CMK (cell line): ENCODE data around the gene GDPGP1.
A peak's percentile ranks its signal among the peaks of the same experiment; 100 is the strongest.
"Not testable (repeated sequence)": the region's sequence is repeated elsewhere in the genome, so short reads cannot be mapped to it uniquely, and the experiment has no call there.

Experiments
- DNase-seq: peaks from one replicate; pipeline ENCODE4 v3.0.0-alpha.2; 2010; ENCODE audit warnings: low read depth

GDPGP1 gene

DNA sequence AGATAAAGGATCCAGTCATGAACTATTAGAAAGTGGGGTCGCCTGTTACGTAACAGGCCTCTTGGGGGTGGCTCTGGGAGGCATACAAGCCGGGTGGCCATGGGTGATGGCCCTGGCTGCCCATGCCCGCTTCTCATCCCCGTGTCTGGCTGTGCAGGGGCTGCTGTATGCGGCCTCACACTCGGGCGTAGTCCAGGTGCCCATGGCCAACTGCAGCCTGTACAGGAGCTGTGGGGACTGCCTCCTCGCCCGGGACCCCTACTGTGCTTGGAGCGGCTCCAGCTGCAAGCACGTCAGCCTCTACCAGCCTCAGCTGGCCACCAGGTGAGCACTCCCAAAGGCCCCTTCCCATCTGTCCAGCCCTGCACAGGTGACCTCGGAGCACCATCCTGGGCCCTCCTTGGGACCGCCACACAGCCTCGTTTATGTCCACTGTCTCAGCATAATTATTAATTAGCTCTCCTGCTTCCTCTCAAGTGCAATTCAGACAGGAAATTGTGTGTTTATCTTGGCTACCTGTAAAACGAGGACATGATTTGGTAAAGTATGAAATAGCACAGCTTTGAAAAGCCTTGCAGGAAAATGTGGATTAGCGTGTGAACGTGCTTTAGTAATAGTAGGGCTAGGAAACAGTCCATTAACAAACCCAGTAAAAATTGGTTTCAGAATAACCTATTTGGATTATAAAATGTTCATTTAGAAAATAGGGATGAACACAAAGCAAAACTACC, 8.3 kb upstream of the GDPGP1 start:
- no peak for DNase-seq

DNA sequence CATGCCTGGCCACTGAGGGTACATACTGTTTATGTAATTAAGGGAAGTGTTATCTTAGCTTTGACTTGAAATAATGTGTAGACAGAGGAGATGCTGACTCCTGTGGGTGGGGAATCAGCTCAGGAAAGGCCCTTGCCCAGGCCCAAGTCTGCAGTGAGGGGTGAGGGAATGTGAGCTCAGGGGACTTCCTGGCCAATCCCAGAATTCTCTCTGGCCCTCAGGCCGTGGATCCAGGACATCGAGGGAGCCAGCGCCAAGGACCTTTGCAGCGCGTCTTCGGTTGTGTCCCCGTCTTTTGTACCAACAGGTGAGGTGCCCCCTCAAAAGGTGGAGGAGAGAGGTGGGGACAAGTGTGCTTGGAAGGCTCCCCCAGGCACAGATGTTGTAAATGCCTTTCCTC, 6.7 kb upstream of the GDPGP1 start:
- no peak for DNase-seq

DNA sequence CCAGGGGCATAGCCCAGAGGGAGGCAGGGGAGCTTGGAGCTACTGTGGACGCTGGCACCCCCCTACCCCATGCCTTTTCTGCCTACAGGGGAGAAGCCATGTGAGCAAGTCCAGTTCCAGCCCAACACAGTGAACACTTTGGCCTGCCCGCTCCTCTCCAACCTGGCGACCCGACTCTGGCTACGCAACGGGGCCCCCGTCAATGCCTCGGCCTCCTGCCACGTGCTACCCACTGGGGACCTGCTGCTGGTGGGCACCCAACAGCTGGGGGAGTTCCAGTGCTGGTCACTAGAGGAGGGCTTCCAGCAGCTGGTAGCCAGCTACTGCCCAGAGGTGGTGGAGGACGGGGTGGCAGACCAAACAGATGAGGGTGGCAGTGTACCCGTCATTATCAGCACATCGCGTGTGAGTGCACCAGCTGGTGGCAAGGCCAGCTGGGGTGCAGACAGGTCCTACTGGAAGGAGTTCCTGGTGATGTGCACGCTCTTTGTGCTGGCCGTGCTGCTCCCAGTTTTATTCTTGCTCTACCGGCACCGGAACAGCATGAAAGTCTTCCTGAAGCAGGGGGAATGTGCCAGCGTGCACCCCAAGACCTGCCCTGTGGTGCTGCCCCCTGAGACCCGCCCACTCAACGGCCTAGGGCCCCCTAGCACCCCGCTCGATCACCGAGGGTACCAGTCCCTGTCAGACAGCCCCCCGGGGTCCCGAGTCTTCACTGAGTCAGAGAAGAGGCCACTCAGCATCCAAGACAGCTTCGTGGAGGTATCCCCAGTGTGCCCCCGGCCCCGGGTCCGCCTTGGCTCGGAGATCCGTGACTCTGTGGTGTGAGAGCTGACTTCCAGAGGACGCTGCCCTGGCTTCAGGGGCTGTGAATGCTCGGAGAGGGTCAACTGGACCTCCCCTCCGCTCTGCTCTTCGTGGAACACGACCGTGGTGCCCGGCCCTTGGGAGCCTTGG, 5.9 kb upstream of the GDPGP1 start:
- no peak for DNase-seq

DNA sequence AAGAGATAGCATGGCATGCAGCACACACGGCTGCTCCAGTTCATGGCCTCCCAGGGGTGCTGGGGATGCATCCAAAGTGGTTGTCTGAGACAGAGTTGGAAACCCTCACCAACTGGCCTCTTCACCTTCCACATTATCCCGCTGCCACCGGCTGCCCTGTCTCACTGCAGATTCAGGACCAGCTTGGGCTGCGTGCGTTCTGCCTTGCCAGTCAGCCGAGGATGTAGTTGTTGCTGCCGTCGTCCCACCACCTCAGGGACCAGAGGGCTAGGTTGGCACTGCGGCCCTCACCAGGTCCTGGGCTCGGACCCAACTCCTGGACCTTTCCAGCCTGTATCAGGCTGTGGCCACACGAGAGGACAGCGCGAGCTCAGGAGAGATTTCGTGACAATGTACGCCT, 5.0 kb upstream of the GDPGP1 start:
- no peak for DNase-seq

DNA sequence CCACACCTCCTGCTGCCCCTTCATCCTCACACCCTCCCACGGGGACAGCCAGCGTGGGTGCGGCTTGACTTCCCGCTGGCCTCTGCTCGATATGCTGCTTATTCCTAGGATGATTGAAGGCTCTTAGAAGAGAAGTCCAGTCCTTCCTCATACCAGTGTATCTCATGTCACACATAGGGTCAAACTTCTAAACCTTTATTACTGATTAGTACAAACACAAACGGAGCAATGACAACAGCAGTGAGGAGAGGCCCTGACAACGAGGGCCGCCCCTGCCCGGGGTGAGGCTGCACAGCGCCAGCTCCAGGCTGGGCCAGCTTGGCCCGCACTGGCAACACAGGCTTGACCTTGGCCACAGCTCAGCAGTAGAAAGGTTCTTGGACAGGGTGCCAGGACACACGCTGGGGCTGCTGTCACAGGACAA, 3.9 kb upstream of the GDPGP1 start:
- DNase-seq: no peak

DNA sequence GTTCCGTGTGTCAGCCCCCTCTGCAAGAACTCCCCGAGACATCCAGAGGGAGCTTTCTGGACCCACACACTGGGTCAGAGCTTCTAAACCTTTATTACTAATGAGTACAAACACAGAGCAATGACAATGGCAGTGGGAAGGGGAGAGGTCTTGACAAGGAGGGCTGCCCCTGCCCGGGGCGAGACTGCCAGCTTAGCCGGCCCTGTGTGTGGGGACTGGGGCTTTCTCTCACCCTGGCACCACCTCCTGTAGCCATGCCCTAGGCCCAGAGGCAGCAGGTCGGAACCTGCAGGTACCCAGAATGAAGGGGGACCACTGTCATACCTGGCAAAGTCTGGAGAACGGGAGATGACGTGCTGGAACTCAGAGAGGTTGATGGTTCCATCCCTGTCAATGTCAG, 3.4 kb upstream of the GDPGP1 start:
- DNase-seq: no peak

DNA sequence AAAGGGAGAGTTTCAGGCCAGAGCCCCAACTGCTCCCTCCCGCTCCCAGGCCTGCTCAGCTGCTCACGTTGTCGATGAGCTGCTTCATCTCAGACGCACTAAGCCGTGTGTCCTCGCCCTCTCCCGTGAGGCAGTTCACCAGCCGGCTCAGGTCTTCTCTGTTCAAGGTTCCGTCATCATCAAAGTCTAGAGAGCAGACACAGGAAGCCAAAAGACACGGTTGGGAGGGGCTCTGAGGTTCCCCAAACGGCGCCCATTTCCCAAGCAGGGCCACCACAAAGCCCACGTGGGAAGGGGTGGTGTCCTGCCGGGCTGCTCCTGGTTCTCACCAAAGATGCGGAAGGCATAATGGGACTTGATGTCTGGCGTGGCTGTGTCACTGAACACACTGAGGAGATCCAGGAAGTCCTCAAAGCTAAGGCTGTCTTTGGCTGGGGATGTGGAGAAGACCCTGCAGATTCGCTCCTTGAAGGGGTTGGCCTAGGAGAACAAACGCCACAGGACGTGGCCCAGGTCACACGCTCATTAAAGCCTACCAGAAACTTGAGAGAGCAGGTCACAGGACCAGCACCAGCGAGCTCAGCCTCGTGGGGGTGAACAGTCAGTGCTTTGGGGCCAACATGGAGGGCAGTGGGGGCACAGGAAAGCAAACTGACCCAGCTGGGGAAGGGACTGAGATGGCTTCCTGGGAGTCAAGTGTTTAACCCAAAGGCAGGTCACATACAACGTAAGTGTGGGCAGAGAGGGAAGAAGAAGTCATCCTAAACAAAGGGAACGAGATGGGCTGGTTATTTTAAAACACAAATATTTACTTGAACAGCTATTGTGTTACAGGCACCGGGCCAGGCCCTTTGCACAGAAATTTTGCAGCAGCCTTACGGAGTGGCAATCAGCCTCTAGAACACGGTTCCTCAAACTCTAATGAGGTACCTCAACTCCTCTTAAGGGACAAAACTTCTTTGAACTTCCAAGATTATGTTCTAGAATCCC, 2.7 kb upstream of the GDPGP1 start:
- no peak for DNase-seq

DNA sequence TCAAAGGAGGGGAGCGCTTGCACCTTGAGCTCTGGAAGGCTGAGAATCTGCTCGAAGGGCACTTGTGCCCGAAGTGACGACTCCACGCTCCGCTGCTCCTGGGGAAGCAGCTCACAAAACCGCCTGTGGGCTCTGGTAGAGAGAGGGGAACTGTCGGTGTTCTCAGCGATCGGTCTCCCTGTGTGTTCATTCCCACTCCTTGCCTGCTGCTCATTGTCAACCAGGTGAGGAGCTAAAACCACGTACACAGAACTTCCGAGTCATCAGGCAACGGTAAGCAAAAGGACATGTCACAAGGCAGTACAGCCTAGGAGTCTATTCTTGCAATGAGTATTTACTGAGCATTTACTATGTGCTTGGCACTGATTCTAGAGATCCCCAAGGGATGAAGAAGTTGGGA, 1.8 kb upstream of the GDPGP1 start:
- DNase-seq: no peak

DNA sequence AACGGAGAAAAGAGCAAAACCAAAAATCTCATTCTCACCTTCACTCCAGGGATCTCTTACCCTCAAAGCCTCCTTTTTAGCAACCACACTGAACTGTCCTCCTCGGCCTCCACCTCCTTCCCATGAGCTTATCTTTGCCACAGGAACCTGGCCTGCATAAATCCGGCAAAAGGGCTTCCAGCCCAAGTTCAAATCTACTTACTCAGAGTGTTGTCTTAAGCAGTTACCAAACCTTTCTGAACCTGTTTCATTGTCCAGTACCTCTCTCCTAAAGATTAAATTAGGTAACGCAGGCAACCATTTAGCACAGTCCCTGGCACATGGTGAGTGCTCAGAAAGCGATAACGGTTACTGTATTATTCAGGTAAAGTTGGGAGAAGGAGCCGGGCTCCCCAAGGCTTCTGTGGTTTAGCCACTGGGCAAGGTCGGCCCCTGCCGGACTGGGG, 1.0 kb upstream of the GDPGP1 start:
- no peak for DNase-seq

DNA sequence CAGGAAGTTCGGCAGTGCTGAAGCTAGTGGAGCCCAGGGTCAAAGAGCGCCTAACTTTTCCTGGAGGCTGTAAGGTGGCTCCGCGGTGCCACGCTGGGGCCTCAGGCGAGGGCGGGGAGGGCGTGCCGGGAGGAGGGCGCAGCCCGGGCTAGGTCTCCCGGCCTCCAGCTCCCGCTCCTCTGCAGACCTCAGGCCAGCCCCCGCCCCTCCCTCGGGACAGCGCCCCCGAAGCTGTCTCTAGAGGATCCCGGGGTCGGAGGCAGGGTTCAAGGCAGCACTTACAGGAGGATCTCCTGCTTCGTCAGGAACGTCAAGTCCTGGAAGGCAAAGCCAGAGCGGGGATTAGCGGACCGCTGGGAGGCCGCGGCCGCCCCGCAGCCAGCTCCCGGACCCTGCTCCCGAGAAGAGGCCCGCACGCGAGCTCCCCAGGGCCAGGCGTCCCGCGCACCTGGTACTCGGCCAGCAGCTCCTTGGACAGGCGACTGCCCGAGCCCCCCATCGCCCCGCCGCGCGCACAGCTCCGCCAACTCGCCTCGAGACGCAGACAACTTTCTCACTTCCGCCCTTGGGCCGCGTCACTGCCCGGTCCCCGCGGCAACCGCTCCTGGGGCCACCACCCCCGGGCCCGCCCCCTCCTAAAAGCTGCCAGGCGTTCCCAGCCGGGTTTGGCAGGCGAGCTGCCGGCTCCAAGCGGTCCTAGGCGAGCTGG, 468 bp upstream of the GDPGP1 start, which contains the start of gene CIB1:
Gene CIB1 (minus strand): TSS at position 555 of the 709 bp plus-strand sequence. CDS start 56 bp downstream, at position 499.
- peak; percentile 36 for DNase-seq

DNA sequence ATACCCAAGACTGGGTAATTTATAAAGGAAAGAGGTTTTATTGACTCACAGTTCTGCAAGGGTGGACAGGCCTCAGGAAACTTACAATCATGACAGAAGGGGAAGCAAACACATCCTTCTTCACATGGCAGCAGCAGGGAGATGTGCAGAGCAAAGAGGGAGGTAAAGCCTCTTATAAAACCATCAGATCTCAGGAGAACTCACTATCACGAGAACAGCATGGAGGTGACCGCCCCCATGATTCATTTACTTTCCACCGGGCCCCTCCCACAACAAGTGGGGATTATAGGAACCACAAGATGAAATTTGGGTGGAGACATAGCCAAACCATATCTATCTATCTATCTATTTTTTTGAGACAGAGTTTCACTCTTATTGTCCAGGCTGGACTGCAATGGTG, 5.4 kb downstream of the GDPGP1 start:
- DNase-seq: no peak

DNA sequence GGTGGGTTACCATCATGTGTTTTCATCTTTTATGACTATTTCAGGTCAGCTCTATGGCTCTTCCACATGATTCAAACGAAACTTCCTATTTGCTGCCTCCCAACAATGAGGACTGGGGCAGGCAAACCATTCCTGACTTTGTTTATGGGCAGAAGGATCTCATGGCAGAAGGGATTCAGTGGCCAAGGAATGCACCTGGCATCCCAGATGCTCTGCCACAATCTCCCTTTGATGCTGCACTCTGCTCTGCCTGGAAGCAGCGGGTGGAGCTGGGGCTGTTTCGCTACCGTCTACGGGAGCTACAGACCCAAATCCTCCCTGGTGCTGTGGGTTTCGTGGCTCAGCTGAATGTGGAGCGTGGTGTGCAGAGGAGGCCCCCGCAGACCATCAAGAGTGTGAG, 6.8 kb downstream of the GDPGP1 start:
- no peak for DNase-seq

DNA sequence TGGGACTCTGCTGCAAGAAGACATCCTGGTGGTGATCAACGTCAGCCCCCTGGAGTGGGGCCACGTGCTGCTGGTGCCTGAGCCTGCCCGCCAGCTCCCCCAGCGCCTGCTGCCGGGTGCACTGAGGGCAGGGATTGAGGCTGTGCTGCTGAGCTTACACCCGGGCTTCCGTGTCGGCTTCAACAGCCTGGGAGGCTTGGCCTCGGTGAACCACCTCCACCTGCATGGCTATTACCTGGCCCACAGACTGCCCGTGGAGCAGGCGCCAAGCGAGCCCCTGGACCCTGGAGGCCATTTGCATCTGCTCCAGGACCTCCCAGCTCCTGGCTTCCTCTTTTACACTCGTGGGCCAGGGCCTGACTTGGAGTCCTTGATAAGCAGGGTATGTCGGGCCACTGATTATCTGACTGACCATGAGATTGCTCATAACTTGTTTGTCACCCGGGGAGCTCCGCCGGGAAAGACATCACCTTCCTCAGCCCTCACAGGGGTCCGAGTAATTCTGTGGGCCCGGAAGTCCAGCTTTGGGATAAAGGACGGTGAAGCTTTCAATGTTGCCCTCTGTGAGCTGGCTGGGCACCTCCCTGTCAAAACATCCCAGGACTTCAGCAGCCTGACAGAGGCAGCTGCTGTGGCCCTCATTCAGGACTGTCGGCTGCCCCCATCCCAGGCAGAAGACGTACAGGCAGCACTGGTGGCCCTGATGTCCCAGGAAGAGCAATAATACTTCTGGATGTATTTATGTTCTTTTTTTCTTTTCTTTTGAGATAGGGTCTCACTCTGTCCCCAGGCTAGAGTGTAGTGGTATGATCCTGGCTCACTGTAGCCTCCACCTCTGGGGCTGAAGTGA, 7.6 kb downstream of the GDPGP1 start:
- DNase-seq: no peak

DNA sequence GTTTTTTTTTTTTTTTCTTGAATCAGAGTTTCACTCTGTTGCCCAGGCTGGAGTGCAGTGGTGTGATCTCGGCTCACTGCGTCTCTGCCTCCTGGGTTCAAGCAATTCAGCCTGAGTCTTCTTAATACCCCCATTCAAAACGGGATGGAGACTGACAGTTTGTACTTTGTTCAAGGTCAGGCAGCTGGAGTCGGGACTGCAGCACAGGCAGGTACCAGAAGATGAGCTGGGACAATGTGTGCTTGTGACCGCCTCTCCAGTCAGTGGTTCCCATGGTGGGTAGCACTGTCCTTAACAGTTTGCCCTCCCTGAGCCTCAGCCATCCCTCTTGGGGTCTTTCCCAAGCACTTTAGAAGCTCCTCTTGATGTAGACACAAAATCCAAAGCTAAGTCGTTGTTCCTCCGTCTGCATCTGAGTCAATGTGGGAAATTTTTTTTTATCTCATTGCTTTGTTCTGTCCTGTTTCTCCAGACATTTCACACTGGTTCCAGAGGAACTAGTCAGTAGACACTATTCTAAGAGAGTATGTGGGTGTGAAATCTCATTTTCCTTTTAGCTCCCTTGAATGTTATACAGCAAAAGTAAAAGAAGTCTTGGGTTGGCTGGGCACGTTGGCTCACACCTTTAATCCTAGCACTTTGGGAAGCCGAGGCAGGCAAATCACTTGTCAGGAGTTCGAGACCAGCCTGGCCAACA, 10.1 kb downstream of the GDPGP1 start:
- DNase-seq: no peak

DNA sequence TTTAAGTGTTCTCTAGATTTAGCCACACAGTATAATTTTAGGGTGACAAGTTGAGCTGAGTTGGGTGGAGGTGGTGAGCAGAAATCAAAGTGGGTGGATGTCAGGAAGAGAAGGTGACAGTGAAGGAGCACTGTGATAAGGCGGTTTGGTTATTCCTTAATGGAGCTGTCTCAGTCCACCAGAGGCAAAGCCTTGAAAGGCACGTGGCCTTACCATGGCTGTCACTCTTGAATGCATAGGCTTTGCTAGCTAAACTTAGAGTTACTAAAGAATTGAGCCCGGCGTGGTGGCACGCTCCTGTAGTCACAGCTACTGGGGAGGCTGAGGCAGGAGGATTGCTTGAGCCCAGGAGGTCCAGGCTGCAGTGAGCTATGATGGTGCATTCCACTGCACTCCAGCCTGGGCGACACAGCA, 14.8 kb downstream of the GDPGP1 start:
- DNase-seq: no peak

DNA sequence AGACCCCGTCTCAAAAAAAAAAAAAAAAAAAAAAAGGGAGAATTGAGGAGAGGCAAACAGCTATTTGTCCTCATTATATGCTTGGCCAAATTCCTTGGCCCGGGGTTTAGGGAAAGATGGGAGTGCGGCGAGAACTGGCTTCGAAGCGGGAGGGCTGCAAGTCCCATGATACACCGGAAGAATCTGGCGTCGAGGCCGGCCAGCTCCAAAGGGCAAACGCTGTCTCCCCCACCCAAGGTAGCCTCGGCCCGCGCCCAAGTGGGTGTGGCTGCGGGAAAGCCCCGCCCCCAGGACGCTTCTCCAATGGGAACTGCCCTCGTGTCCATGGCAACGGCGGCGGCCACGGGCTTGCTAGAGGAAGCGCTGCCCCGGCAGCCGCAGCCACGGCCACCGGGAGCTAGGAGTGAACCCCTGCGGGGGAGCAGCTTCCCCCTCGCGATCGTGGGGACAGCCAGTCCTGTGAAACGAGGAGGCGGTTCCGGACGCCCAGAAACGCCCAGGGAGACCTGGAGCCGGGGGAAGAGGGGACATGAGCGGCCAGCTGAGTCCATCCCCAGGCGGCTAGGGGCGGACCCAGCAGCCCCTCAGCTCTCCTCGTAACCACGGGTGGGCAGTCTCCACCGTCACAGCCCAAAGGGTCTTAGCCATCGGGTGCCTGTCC, 15.3 kb downstream of the GDPGP1 start, which contains the start of gene TTLL13:
Gene TTLL13 (plus strand): TSS at position 354 of the 661 bp plus-strand sequence. CDS start 1,075 bp downstream, outside the sequence.
- DNase-seq: peak; percentile 88

DNA sequence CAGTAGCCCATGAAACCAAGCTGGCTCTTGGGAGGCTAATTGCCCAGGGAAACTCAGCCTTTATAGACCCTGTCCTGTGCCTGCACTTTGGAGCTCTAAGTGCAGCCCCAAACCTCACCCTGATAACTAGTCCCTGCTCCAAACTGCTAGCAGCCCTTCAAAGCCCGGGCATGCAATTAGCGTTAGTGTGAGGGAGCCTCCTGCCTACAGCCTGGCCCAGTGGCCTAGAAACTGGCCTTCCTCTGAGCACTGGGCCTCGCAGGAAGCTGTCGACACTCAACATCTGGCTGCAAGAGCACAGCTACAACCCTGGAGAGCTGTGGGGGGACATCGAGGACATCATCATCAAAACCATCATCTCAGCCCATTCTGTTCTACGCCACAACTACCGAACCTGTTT, 23.8 kb downstream of the GDPGP1 start:
- DNase-seq: no peak

DNA sequence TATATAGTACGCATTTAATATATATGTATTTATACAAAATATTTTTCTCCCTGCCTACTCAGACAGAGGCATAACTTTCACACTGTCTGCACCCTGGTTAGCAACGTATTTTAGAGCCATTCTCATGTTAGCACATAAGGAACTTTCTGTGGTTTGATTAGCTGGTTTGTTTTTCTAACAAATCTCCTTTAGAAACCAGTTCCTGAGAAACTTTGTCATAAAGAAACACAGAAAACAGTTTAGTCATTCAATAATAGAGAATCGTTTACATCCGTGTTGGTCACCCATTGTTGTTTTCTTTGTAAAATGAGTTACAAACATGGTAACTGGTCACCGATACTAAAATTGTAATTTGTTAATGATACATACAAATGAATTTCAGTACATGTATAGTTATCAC, 25.5 kb downstream of the GDPGP1 start:
- no peak for DNase-seq

DNA sequence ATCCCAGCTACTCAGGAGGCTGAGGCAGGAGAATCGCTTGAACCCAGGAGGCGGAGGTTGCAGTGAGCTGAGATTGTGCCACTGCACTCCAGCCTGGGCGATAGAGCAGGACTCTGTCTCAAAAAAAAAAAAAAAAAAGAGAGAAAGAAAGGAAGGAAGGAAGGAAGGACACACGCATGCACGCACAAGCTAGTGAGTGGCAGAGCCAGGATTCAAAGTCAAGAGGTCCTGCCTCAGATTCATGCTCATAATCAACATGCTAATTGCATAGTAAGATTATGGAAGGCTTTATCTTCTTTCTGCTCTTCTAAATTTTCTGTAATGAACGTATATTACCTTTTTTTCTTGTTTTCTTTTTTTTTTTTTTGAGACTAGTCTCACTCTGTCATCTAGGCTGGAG, 26.7 kb downstream of the GDPGP1 start:
- not testable (repeated sequence) for DNase-seq
